Skin of body (tissue), 2 donors: Measurements from ENCODE around the gene PDZD2. TPM values are rescaled to one million over a fixed set of nuclear protein-coding genes. Genes with fewer than 3 reads are reported as not detected.
"Not testable (repeated sequence)": the region's sequence is repeated elsewhere in the genome, so short reads cannot be mapped to it uniquely, and the experiment has no call there.

Experiments used
- DNase-seq: peaks from one replicate; lab custom pipeline; 2025; lab: John Stamatoyannopoulos, UW
- total RNA-seq: library from RNA; depleted of rRNA; stranded (reverse); fragments of >200 nt; gene quantifications from one replicate; pipeline ENCODE4 v1.2.3, GENCODE V29; 2014

Gene PDZD2
- total RNA-seq, 1 donor from 2014 or later: 34.9 TPM

GRCh38 chr5:31966936-31967335, 328.0 kb downstream of the PDZD2 start:
- DNase-seq: no peak

GRCh38 chr5:31967461-31967860, 328.5 kb downstream of the PDZD2 start:
- no peak for DNase-seq

- DNase-seq: no peak
Observed at GRCh38 chr5:31972558-31972957, 333.6 kb downstream of the PDZD2 start.

GRCh38 chr5:31975189-31975612, 336.3 kb downstream of the PDZD2 start:
- DNase-seq: not testable (repeated sequence)

- DNase-seq: no peak
Observed at GRCh38 chr5:31976169-31976568, 337.2 kb downstream of the PDZD2 start.

- DNase-seq: no peak
Observed at GRCh38 chr5:31981361-31981945, 342.5 kb downstream of the PDZD2 start.

GRCh38 chr5:31982027-31982426, 343.1 kb downstream of the PDZD2 start:
- DNase-seq: no peak

GRCh38 chr5:31982621-31983020, 343.7 kb downstream of the PDZD2 start:
- DNase-seq: no peak

GRCh38 chr5:31983851-31984250, 344.9 kb downstream of the PDZD2 start:
- DNase-seq: peak; percentile 93

GRCh38 chr5:31984691-31985090, 345.8 kb downstream of the PDZD2 start:
- DNase-seq: no peak

- no peak for DNase-seq
Observed at GRCh38 chr5:31986101-31986500, 347.2 kb downstream of the PDZD2 start.

- no peak for DNase-seq
Observed at GRCh38 chr5:31987985-31988710, 349.2 kb downstream of the PDZD2 start.

GRCh38 chr5:31990081-31990650, 351.2 kb downstream of the PDZD2 start:
- DNase-seq: peak; percentile 82

GRCh38 chr5:31990701-31991110, 351.8 kb downstream of the PDZD2 start:
- no peak for DNase-seq

- no peak for DNase-seq
Observed at GRCh38 chr5:31992377-31992776, 353.4 kb downstream of the PDZD2 start.

- DNase-seq: peak; percentile 61
Observed at GRCh38 chr5:31993165-31993961, 354.4 kb downstream of the PDZD2 start.

GRCh38 chr5:31995006-31995405, 356.1 kb downstream of the PDZD2 start:
- no peak for DNase-seq

- DNase-seq: no peak
Observed at GRCh38 chr5:31995714-31996113, 356.8 kb downstream of the PDZD2 start.

- DNase-seq: no peak
Observed at GRCh38 chr5:31996909-31997308, 358.0 kb downstream of the PDZD2 start.

GRCh38 chr5:31999470-31999869, 360.5 kb downstream of the PDZD2 start:
- DNase-seq: no peak

- DNase-seq: no peak
Observed at GRCh38 chr5:32000731-32001130, 361.8 kb downstream of the PDZD2 start.

- no peak for DNase-seq
Observed at GRCh38 chr5:32001284-32001683, 362.4 kb downstream of the PDZD2 start.
